HFFc6 (cell line): ENCODE measurements around the gene CCDC152. TPM values are rescaled to one million over a fixed set of nuclear protein-coding genes. Genes with fewer than 3 reads are reported as not detected.

Experiments used
- DNase-seq: peaks from one replicate; pipeline ENCODE4 v3.0.0-alpha.2; 2018
- H3K27ac Mint-ChIP-seq: 2 replicates; pipeline ENCODE4 v1.8.0; 2020; ENCODE audit warnings: mild to moderate bottlenecking, mixed read lengths
- H3K27me3 Mint-ChIP-seq: 2 replicates; pipeline ENCODE4 v1.8.0; 2021; ENCODE audit warnings: mild to moderate bottlenecking, moderate library complexity, mixed read lengths; ENCODE audit not compliant: insufficient read depth
- H3K36me3 Mint-ChIP-seq: 2 replicates; pipeline ENCODE4 v1.8.0; 2021; ENCODE audit warnings: low read depth, mixed read lengths
- H3K4me1 Mint-ChIP-seq: 2 replicates; pipeline ENCODE4 v1.8.0; 2020; ENCODE audit warnings: low read depth, mixed read lengths
- H3K4me3 Mint-ChIP-seq: 2 replicates; pipeline ENCODE4 v1.8.0; 2020; ENCODE audit warnings: mild to moderate bottlenecking, moderate library complexity, mixed read lengths
- H3K9me3 Mint-ChIP-seq: 2 replicates; pipeline ENCODE4 v1.8.0; 2020; ENCODE audit warnings: mild to moderate bottlenecking, mixed read lengths
- total RNA-seq, 6 experiments: library from RNA; stranded (reverse); fragmentation: NEBNext Ultra II Directional; extraction: Animal tissue kit (Norgen Biotek cat#: 25700); gene quantifications; 2 replicates in 1 of 6; 3 replicates in 5 of 6; pipeline ENCODE4 v1.2.3, GENCODE V29; 2021
- TF ChIP-seq, protein P1 (sequence below): fragments of 200-600 bp; sonication (generic); IDR thresholded peaks from 2 replicates; pipeline ENCODE4 v1.5.0; 2021; ENCODE audit warnings: antibody characterized with exemption, mild to moderate bottlenecking

CCDC152 gene
- total RNA-seq, 6 experiments from 2014 or later, result 0.47 to 7.2 (median 5.6) TPM

DNA sequence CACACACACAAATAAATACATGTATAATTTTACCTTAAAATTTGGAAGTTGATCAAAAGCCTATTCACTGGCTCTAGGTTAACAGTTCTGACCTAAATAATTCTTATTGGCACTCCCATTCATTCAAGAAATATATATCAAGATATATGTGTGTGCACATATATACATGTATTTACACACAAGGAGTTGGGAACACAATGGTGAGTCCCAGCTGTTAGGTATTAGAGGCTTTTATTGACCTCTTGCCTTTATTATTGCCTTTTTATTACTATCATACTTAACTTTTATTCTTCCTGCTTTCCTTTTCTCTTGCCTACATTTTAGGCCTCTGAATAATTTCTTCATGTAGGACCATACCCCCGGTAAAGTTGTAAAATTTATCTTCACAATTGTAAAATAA, 25.0 kb downstream of the CCDC152 start:
- Mint-ChIP-seq H3K9me3 (peaks cover 6% of the 10 kb centered on the region), H3K27me3 (no peaks in the 10 kb centered on the region), H3K36me3 (peaks cover 5% of the 10 kb centered on the region; the same call in 1 of the 2 replicates), H3K27ac (no peak overlapping the region), H3K4me3 (no peak overlapping the region), H3K4me1 (peaks cover 10% of the 10 kb centered on the region; the same call in 1 of the 2 replicates)
- TF ChIP-seq, protein P1, sequence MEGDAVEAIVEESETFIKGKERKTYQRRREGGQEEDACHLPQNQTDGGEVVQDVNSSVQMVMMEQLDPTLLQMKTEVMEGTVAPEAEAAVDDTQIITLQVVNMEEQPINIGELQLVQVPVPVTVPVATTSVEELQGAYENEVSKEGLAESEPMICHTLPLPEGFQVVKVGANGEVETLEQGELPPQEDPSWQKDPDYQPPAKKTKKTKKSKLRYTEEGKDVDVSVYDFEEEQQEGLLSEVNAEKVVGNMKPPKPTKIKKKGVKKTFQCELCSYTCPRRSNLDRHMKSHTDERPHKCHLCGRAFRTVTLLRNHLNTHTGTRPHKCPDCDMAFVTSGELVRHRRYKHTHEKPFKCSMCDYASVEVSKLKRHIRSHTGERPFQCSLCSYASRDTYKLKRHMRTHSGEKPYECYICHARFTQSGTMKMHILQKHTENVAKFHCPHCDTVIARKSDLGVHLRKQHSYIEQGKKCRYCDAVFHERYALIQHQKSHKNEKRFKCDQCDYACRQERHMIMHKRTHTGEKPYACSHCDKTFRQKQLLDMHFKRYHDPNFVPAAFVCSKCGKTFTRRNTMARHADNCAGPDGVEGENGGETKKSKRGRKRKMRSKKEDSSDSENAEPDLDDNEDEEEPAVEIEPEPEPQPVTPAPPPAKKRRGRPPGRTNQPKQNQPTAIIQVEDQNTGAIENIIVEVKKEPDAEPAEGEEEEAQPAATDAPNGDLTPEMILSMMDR, result no peak
- DNase-seq, result no peak

- DNase-seq, result no peak
- Mint-ChIP-seq H3K36me3 (peaks cover 14% of the 10 kb centered on the region; the same call in 1 of the 2 replicates), H3K27me3 (no peaks in the 10 kb centered on the region; the same call in 1 of the 2 replicates), H3K27ac (no peak overlapping the region), H3K4me3 (no peak overlapping the region), H3K4me1 (peaks cover 10% of the 10 kb centered on the region; the same call in 1 of the 2 replicates), H3K9me3 (peaks cover 20% of the 10 kb centered on the region)
- TF ChIP-seq, protein P1, result no peak
Measured at GRCh38 chr5:42784132-42784531, 27.5 kb downstream of the CCDC152 start.

GRCh38 chr5:42785756-42786155, 29.1 kb downstream of the CCDC152 start:
- peaks cover 20% of the 10 kb centered on the region for H3K9me3 Mint-ChIP-seq
- H3K27ac Mint-ChIP-seq, result no peak overlapping the region
- no peak for DNase-seq
- peaks cover 14% of the 10 kb centered on the region; the same call in 1 of the 2 replicates for H3K36me3 Mint-ChIP-seq
- H3K27me3 Mint-ChIP-seq, result no peaks in the 10 kb centered on the region; the same call in 1 of the 2 replicates
- no peak overlapping the region for H3K4me3 Mint-ChIP-seq
- H3K4me1 Mint-ChIP-seq, result peaks cover 10% of the 10 kb centered on the region; the same call in 1 of the 2 replicates
- TF ChIP-seq, protein P1, result no peak

- TF ChIP-seq, protein P1, result no peak
- no peaks in the 10 kb centered on the region; the same call in 1 of the 2 replicates for H3K27me3 Mint-ChIP-seq
- H3K4me3 Mint-ChIP-seq, result no peak overlapping the region
- peaks cover 20% of the 10 kb centered on the region for H3K9me3 Mint-ChIP-seq
- no peak for DNase-seq
- H3K4me1 Mint-ChIP-seq, result peaks cover 10% of the 10 kb centered on the region; the same call in 1 of the 2 replicates
- peaks cover 14% of the 10 kb centered on the region; the same call in 1 of the 2 replicates for H3K36me3 Mint-ChIP-seq
- H3K27ac Mint-ChIP-seq, result no peak overlapping the region
Measured at GRCh38 chr5:42787073-42787472, 30.5 kb downstream of the CCDC152 start.

GRCh38 chr5:42787845-42788244, 31.2 kb downstream of the CCDC152 start:
- TF ChIP-seq, protein P1, result no peak
- no peaks in the 10 kb centered on the region; the same call in 1 of the 2 replicates for H3K27me3 Mint-ChIP-seq
- H3K4me1 Mint-ChIP-seq, result peaks cover 10% of the 10 kb centered on the region; the same call in 1 of the 2 replicates
- H3K36me3 Mint-ChIP-seq, result peaks cover 14% of the 10 kb centered on the region; the same call in 1 of the 2 replicates
- no peak for DNase-seq
- H3K9me3 Mint-ChIP-seq, result peaks cover 20% of the 10 kb centered on the region
- no peak overlapping the region for H3K4me3 Mint-ChIP-seq
- no peak overlapping the region for H3K27ac Mint-ChIP-seq
